Measurements from ENCODE around the gene CDSN.

DNA sequence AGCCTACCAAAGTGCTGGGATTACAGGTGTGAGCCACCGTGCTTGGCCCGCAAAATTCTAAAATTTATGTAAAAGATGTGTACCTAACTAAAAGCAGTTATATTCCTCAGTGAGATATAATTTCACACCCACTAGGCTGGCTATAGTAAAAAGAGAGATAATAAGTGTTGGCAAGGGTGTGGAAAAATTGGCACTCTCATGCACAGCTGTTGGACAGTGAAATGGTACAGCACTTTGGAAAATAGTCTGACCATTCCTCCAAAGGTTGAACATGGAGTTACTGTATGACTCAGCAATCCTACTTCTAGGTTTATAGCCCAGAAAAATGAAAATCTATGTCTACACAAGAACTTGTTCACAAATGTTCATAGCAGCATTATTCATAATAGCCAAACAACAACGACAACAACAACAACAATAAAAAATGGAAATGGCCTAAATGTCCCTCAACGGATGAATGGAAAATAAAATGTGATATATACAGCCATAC lies 21.8 kb downstream of the CDSN start:
- TF ChIP-seq CTCF (conservative IDR thresholded peaks at IDR 0.05; ENCODE audit: low read depth, low read length) = no peak
- TF ChIP-seq CEBPB (IDR thresholded peaks at IDR 0.05; ENCODE audit: low read depth, low read length) = no peak
- no peak for TF ChIP-seq ELK1 (IDR thresholded peaks at IDR 0.05; ENCODE audit: borderline replicate concordance, low read depth, low read length)
- TF ChIP-seq, protein P1, sequence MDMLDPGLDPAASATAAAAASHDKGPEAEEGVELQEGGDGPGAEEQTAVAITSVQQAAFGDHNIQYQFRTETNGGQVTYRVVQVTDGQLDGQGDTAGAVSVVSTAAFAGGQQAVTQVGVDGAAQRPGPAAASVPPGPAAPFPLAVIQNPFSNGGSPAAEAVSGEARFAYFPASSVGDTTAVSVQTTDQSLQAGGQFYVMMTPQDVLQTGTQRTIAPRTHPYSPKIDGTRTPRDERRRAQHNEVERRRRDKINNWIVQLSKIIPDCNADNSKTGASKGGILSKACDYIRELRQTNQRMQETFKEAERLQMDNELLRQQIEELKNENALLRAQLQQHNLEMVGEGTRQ (IDR thresholded peaks at IDR 0.05; ENCODE audit: low read depth, low read length) = no peak
- TF ChIP-seq RCOR1 (IDR thresholded peaks at IDR 0.05; ENCODE audit: insufficient replicate concordance, low read length) = no peak
- TF ChIP-seq RFX5 (IDR thresholded peaks at IDR 0.05; ENCODE audit: low read depth, low read length) = no peak
- no peak for TF ChIP-seq POLR2A (IDR thresholded peaks at IDR 0.05; ENCODE audit: low read depth, low read length)
- no peak for TF ChIP-seq FOS (IDR thresholded peaks at IDR 0.05; ENCODE audit: low read depth, low read length)
- peak; percentile 36; the same call in 1 of the 2 replicates for TF ChIP-seq MAFK (IDR thresholded peaks at IDR 0.05; ENCODE audit: low read depth, low read length)
